KMS-11 (cell line): ENCODE data around the gene BMS1.

Source experiments
- H2AFZ ChIP-seq: fragments of 200-600 bp; sonication (generic); 2 replicates; pipeline ENCODE4 v1.6.1; 2016; ENCODE audit warnings: antibody characterized with exemption, mixed run types, low read depth
- H3K27ac ChIP-seq: fragments of 200-600 bp; sonication (generic); 2 replicates; pipeline ENCODE4 v1.6.1; 2016; ENCODE audit warnings: mild to moderate bottlenecking, mixed run types
- H3K27me3 ChIP-seq: fragments of 200-600 bp; sonication (generic); 2 replicates; pipeline ENCODE4 v1.6.1; 2017; ENCODE audit warnings: mild to moderate bottlenecking, low read depth, mixed run types, moderate library complexity; ENCODE audit not compliant: insufficient read depth
- H3K36me3 ChIP-seq: fragments of 200-600 bp; sonication (generic); 2 replicates; pipeline ENCODE4 v1.6.1; 2017; ENCODE audit warnings: mild to moderate bottlenecking, mixed run types; ENCODE audit not compliant: insufficient read depth
- H3K4me1 ChIP-seq: fragments of 200-600 bp; sonication (generic); 2 replicates; pipeline ENCODE4 v1.6.1; 2016; ENCODE audit warnings: mild to moderate bottlenecking, low read depth, mixed run types; ENCODE audit not compliant: poor library complexity, severe bottlenecking
- H3K4me2 ChIP-seq: fragments of 200-600 bp; sonication (generic); 2 replicates; pipeline ENCODE4 v1.7.0; 2016; ENCODE audit warnings: mild to moderate bottlenecking, mixed run types
- H3K4me3 ChIP-seq: fragments of 200-600 bp; sonication (generic); IDR thresholded peaks from 2 replicates; pipeline ENCODE4 v1.6.1; 2017; ENCODE audit warnings: low read depth, low read length, mixed read lengths; ENCODE audit not compliant: insufficient read depth
- H3K79me2 ChIP-seq: fragments of 200-600 bp; sonication (generic); 2 replicates; pipeline ENCODE4 v1.6.1; 2016; ENCODE audit warnings: low read depth, mixed run types; ENCODE audit not compliant: insufficient read depth
- H3K9ac ChIP-seq: fragments of 200-600 bp; sonication (generic); 2 replicates; pipeline ENCODE4 v1.6.1; 2016; ENCODE audit warnings: mild to moderate bottlenecking, mixed run types
- H4K20me1 ChIP-seq: fragments of 200-600 bp; sonication (generic); 2 replicates; pipeline ENCODE4 v1.6.1; 2016; ENCODE audit warnings: mild to moderate bottlenecking, mixed run types; ENCODE audit not compliant: insufficient read depth
- TF ChIP-seq, protein P1 (sequence below): fragments of 200-600 bp; sonication (generic); conservative IDR thresholded peaks from 2 replicates; pipeline ENCODE4 v1.6.1; 2017; ENCODE audit warnings: low read depth, mild to moderate bottlenecking, antibody characterized with exemption, low read length, moderate library complexity, mixed read lengths

The BMS1 gene

GRCh38 chr10:42755028-42755451 lies 27.6 kb upstream of the BMS1 start:
- Histone ChIP-seq H2AFZ (no peak overlapping the region), H3K4me2 (no peak overlapping the region)

GRCh38 chr10:42755556-42756093 lies 27.0 kb upstream of the BMS1 start:
- H2AFZ ChIP-seq: no peak overlapping the region
- H3K79me2 ChIP-seq: no peaks in the 10 kb centered on the region
- no peaks in the 10 kb centered on the region for H3K27me3 ChIP-seq
- H3K36me3 ChIP-seq: no peaks in the 10 kb centered on the region
- H3K9ac ChIP-seq: no peak overlapping the region
- TF ChIP-seq, protein P1, sequence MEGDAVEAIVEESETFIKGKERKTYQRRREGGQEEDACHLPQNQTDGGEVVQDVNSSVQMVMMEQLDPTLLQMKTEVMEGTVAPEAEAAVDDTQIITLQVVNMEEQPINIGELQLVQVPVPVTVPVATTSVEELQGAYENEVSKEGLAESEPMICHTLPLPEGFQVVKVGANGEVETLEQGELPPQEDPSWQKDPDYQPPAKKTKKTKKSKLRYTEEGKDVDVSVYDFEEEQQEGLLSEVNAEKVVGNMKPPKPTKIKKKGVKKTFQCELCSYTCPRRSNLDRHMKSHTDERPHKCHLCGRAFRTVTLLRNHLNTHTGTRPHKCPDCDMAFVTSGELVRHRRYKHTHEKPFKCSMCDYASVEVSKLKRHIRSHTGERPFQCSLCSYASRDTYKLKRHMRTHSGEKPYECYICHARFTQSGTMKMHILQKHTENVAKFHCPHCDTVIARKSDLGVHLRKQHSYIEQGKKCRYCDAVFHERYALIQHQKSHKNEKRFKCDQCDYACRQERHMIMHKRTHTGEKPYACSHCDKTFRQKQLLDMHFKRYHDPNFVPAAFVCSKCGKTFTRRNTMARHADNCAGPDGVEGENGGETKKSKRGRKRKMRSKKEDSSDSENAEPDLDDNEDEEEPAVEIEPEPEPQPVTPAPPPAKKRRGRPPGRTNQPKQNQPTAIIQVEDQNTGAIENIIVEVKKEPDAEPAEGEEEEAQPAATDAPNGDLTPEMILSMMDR: no peak
- no peak overlapping the region for H3K4me2 ChIP-seq
- no peak overlapping the region for H3K27ac ChIP-seq
- H4K20me1 ChIP-seq: no peaks in the 10 kb centered on the region
- H3K4me1 ChIP-seq: no peaks in the 10 kb centered on the region
- no peak overlapping the region for H3K4me3 ChIP-seq

More at GRCh38 chr10:42755028-42755451, 27.6 kb upstream of the BMS1 start:
- TF ChIP-seq, protein P1: no peak
- Histone ChIP-seq H3K4me1 (no peaks in the 10 kb centered on the region), H3K79me2 (no peaks in the 10 kb centered on the region), H3K4me3 (no peak overlapping the region), H3K27me3 (no peaks in the 10 kb centered on the region), H3K9ac (no peak overlapping the region), H3K27ac (no peak overlapping the region), H3K36me3 (no peaks in the 10 kb centered on the region), H4K20me1 (no peaks in the 10 kb centered on the region)

DNA sequence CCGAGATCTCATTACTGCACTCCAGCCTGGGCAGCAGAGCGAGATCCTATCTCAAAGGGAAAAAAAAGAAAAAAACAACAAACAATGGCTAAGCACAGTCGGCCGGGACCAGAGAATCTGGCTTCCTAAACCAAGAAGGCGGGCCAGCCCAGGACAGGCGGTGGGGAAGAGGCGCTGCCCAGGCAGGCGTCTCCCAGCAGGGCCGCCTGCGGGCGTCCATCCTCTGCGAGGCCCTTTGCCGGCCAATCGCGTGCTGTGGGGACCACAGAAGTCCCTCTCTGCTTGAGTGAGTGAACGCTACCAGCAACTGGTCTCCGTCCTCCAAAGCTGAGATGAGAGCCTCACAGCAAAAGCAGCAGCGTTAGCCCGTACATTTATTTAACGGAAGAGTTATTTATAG lies 14.7 kb upstream of the BMS1 start:
- Histone ChIP-seq H3K9ac (no peak overlapping the region), H3K27ac (no peak overlapping the region), H3K4me3 (no peak overlapping the region), H3K79me2 (no peaks in the 10 kb centered on the region), H3K4me1 (no peaks in the 10 kb centered on the region), H3K27me3 (no peaks in the 10 kb centered on the region), H2AFZ (no peak overlapping the region), H4K20me1 (no peaks in the 10 kb centered on the region), H3K36me3 (no peaks in the 10 kb centered on the region), H3K4me2 (no peak overlapping the region)
- TF ChIP-seq, protein P1: no peak

GRCh38 chr10:42768581-42769152 lies 13.9 kb upstream of the BMS1 start:
- Histone ChIP-seq H3K4me2 (no peak overlapping the region), H3K9ac (no peak overlapping the region), H3K27me3 (no peaks in the 10 kb centered on the region), H3K4me1 (no peaks in the 10 kb centered on the region), H3K36me3 (no peaks in the 10 kb centered on the region), H4K20me1 (no peaks in the 10 kb centered on the region), H3K79me2 (no peaks in the 10 kb centered on the region), H3K4me3 (no peak overlapping the region), H3K27ac (no peak overlapping the region), H2AFZ (no peak overlapping the region)
- TF ChIP-seq, protein P1: no peak
